GM13976 (cell line): ENCODE data around the gene DAB1.

Source experiments
- DNase-seq: peaks from one replicate; pipeline ENCODE4 v3.0.0; 2012; ENCODE audit warnings: low spot score
- CTCF ChIP-seq: IDR thresholded peaks from 2 replicates; pipeline ENCODE4 v1.5.1; 2012; ENCODE audit warnings: borderline replicate concordance, mild to moderate bottlenecking; ENCODE audit not compliant: insufficient read depth; ENCODE audit errors: extremely low read depth, missing control alignments, control extremely low read depth
- in situ Hi-C: fragments of 300-500 bp; cut with MboI; formaldehyde crosslinking; loops from one replicate; pipeline ENCODE4 v1.12.0; 2022; ENCODE audit warnings: low sequenced_read_pairs, mixed read lengths, inconsistent platforms; ENCODE audit not compliant: unreplicated experiment

Gene DAB1

DNA sequence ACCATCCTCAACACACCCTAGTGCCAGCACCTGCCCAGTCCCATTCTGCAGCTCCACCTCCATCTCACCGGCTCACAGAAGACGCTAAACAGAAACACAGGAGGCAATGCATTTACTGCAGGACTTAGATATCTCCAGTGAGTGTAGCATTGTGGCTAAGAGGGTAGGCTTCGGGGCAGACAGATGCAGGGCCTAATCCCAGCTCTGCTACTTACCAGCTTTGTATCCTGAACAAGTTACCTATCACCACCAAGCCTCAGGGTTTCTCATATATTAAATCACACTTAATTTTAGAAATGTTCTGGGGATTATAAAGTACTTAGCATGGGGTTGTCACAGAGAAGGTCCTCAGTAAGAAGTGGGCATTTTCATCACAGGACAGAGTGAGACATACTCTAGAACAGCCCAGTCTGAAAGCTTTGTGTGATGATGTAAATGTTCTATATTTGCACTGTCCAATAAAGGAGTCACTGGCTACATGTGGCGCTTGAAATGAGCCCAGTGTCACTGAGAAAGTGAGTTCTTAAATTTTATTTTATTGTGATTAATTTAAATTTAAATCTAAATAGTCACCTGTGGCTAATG, 308.7 kb downstream of the DAB1 start:
- in situ Hi-C loops: no loop called here
- DNase-seq: no peak
- no peak for TF ChIP-seq CTCF

- TF ChIP-seq CTCF: no peak
- in situ Hi-C loops: no loop called here
- no peak for DNase-seq
Observed at GRCh38 chr1:57112148-57112547, 311.7 kb downstream of the DAB1 start.

DNA sequence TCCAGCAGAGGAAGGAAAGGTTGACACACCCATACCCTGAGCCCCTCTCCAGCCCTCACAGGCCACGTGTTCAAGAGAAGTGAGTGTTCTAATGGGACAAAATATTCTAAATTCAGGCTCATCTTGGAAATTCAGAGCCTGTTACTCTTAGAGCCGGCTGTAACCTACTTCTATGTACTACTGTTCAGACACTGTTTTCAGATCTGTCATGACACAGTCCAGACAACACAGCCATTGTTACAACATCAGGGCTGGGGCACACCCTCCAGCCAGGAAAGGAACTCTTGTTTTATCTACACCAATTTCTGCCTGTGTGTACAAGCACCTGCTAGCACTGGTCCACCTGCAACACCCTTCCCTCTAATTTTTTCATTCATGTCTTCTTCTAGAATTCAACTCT, 312.7 kb downstream of the DAB1 start:
- no peak for TF ChIP-seq CTCF
- in situ Hi-C loops: no loop called here
- DNase-seq: no peak

DNA sequence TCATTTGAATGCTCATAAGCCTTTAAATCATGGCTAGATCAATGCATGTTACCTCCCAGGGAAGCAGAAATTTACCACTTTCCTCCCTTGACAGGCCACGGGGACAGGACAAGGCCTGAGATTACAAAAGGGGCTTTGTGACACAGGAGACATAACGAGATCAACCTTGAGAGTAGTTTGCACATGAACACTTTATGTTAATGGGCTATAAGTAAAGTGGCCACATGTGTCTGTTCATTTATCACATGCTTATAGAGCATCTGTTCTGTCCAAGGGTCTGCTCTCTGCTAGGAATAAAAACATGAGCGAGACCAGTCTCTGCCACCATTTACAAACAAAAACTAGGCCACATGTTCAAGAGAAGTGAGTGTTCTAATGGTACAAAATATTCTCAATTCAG, 314.0 kb downstream of the DAB1 start:
- in situ Hi-C loops: no loop called here
- no peak for DNase-seq
- TF ChIP-seq CTCF: no peak

DNA sequence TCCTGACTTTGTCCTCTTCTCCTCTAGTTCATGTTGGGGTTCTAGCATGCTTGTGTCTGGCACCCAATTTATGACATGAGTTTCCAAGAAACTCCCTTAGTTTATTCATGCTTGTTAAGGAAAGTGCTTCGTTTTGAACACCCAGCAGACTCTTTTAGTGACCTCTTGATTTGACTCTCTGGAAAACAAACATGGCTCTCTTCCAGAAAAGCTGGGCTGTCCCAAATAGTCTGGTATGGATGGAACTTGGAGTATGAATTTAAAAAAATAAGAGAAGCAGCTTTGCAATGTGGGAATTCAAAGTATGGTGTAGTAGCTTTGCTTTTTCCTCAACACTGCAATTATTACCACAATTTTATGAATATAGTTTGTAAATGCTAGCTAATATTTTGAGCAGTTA, 314.6 kb downstream of the DAB1 start:
- DNase-seq: no peak
- in situ Hi-C loops: no loop called here

DNA sequence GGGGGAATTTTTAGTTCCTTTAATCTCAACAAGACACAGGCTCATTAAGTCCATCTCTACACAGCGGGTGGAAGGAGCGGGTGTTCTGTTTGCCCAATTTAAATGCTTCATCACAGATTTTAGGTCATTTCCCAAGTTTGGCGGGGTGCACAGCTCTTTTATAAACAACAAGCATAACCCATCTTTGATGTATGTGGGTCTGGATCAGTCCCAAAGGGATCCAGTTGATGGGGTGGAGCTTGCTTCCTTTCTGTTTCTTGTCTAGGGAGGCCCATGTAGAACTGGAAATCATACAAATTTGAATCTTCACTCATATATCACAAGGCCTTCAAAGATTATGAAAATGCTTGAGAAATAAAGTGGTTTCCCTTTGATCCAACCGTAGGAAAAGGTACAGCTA, 317.6 kb downstream of the DAB1 start:
- in situ Hi-C loops: no loop called here
- no peak for TF ChIP-seq CTCF
- DNase-seq: no peak

More for the DNA sequence above, 314.6 kb downstream of the DAB1 start:
- no peak for TF ChIP-seq CTCF
